A549 (cell line): Measurements from ENCODE around the gene NOXA1.

ENCODE experiments used
- CEBPB ChIP-seq, 2 experiments: fragments of >200 bp in 1 of 2; sonication (Bioruptor Twin) in 1 of 2; formaldehyde crosslinking in 1 of 2; IDR thresholded peaks; 2 replicates each; pipeline ENCODE4 v1.6.1; 2012 to 2016
- CHD2 ChIP-seq: fragments of 150-350 bp; IDR thresholded peaks from 2 replicates; pipeline ENCODE4 v1.6.1; 2014; ENCODE audit warnings: low read length; ENCODE audit not compliant: partially characterized antibody
- EHMT2 ChIP-seq: fragments of 200-600 bp; sonication (generic); IDR thresholded peaks from 2 replicates; pipeline ENCODE4 v1.6.1; 2016; ENCODE audit warnings: antibody characterized with exemption, low read depth, mild to moderate bottlenecking, moderate library complexity
- ESRRA ChIP-seq: fragments of 150-350 bp; IDR thresholded peaks from 2 replicates; pipeline ENCODE4 v1.6.1; 2014; ENCODE audit warnings: mild to moderate bottlenecking, low read length, borderline replicate concordance
- HES2 ChIP-seq: fragments of >200 bp; sonication (Bioruptor Twin); formaldehyde crosslinking; IDR thresholded peaks from 2 replicates; pipeline ENCODE4 v1.6.1; 2016
- POLR2A ChIP-seq: IDR thresholded peaks from 2 replicates; pipeline ENCODE4 v1.6.1; 2012; ENCODE audit warnings: mild to moderate bottlenecking, low read length
- TF ChIP-seq, protein P1 (sequence below): IDR thresholded peaks from 2 replicates; pipeline ENCODE4 v1.6.1; 2012
- TF ChIP-seq, protein P2 (sequence below): fragments of >200 bp; sonication (Bioruptor Twin); formaldehyde crosslinking; IDR thresholded peaks from 3 replicates; pipeline ENCODE4 v1.5.1; 2016
- TF ChIP-seq, protein P3 (sequence below): IDR thresholded peaks from 2 replicates; pipeline ENCODE4 v1.6.1; 2012

DNA sequence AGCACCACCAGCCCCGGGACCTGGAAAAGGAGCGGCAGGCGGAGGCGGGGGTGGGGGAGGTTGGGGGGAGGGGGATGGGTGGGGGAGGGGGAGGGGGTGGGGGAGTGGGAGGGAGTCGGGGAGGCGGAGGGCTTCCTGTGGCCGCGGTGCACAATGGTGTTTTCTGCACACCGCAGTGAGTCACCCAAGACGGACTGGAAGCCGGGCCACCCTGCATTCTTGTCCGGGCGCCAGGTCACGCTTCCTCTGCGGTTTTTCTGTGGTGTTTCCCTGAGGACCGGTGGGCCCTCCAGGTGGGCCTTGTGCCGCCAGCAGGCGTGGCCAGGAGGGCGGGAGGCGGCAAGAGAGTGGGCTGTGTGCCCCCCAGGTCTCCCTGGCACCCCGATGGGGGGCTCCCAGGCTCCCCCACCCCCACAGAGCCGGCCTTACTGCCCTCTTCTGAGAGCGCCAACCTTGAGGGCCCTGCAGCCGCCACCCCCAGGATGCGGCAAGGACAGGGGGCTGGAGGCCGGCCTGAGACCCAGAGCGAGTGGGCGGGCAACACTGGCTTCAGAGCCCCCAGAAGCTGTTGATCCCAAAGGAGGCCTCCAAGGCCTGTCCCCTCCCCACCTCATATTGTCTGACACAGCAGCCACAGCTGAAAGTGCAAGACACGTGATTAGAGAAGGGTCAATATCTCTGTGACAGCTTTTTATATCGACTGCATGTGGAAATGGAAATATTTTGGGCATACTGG, 11.4 kb upstream of the NOXA1 start:
- no peak for TF ChIP-seq CHD2
- TF ChIP-seq, protein P1, sequence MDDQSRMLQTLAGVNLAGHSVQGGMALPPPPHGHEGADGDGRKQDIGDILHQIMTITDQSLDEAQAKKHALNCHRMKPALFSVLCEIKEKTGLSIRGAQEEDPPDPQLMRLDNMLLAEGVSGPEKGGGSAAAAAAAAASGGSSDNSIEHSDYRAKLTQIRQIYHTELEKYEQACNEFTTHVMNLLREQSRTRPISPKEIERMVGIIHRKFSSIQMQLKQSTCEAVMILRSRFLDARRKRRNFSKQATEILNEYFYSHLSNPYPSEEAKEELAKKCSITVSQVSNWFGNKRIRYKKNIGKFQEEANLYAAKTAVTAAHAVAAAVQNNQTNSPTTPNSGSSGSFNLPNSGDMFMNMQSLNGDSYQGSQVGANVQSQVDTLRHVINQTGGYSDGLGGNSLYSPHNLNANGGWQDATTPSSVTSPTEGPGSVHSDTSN, result no peak
- TF ChIP-seq POLR2A, result no peak
- no peak for TF ChIP-seq HES2
- no peak for TF ChIP-seq CEBPB (IDR thresholded peaks at IDR 0.05)
- TF ChIP-seq, protein P2, sequence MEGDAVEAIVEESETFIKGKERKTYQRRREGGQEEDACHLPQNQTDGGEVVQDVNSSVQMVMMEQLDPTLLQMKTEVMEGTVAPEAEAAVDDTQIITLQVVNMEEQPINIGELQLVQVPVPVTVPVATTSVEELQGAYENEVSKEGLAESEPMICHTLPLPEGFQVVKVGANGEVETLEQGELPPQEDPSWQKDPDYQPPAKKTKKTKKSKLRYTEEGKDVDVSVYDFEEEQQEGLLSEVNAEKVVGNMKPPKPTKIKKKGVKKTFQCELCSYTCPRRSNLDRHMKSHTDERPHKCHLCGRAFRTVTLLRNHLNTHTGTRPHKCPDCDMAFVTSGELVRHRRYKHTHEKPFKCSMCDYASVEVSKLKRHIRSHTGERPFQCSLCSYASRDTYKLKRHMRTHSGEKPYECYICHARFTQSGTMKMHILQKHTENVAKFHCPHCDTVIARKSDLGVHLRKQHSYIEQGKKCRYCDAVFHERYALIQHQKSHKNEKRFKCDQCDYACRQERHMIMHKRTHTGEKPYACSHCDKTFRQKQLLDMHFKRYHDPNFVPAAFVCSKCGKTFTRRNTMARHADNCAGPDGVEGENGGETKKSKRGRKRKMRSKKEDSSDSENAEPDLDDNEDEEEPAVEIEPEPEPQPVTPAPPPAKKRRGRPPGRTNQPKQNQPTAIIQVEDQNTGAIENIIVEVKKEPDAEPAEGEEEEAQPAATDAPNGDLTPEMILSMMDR, result no peak
- TF ChIP-seq ESRRA, result no peak
- no peak for TF ChIP-seq EHMT2
- TF ChIP-seq, protein P3, sequence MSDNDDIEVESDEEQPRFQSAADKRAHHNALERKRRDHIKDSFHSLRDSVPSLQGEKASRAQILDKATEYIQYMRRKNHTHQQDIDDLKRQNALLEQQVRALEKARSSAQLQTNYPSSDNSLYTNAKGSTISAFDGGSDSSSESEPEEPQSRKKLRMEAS, result peak; percentile 70
